ENCODE measurements around the gene ITGB7. TPM values are rescaled to one million over a fixed set of nuclear protein-coding genes. Genes with fewer than 3 reads are reported as not detected.

The ITGB7 gene
- polyA plus RNA-seq, 1 donor (not counting 4 experiments of a cell fraction or from before 2014, with no cell fraction given) = 0.83 TPM

GRCh38 chr12:53187145-53187899 lies 19.7 kb downstream of the ITGB7 start:
- Histone ChIP-seq H3K27ac (ENCODE audit: control insufficient read depth, insufficient read depth, low read length) (no peak overlapping the region), H3K27me3 (ENCODE audit: control insufficient read depth, extremely low read depth, insufficient read depth, low read length) (no peaks in the 10 kb centered on the region), H2AFZ (ENCODE audit: control insufficient read depth, low read length) (no peak overlapping the region), H3K36me3 (ENCODE audit: control insufficient read depth in 2 of 2, extremely low read depth in 1 of 2, insufficient read depth in 2 of 2, low read length in 2 of 2) (peaks cover 20 to 30% of the 10 kb centered on the region in 2 experiments), H3K9me3 (ENCODE audit: control insufficient read depth, low read depth, low read length) (no peaks in the 10 kb centered on the region), H3K79me2 (ENCODE audit: control insufficient read depth, insufficient read depth, low read length) (peaks cover 6% of the 10 kb centered on the region), H3K9ac (ENCODE audit: control insufficient read depth, extremely low read depth, insufficient read depth, low read length) (no peak overlapping the region), H3K9me1 (ENCODE audit: control insufficient read depth, extremely low read depth, insufficient read depth, low read length) (no peaks in the 10 kb centered on the region), H3K4me2 (ENCODE audit: control insufficient read depth, extremely low read depth, insufficient read depth, low read depth, low read length) (no peak overlapping the region), H4K20me1 (ENCODE audit: control insufficient read depth, extremely low read depth, insufficient read depth, low read length) (no peaks in the 10 kb centered on the region), H3K4me1 (ENCODE audit: control insufficient read depth, extremely low read depth, insufficient read depth, low read length) (peaks cover 4% of the 10 kb centered on the region), H3K4me3 (ENCODE audit: control insufficient read depth in 2 of 3, extremely low read depth in 1 of 3, insufficient read depth in 2 of 3, low read depth in 1 of 3, low read length in 3 of 3) (no peak overlapping the region)
- DNase-seq (ENCODE audit: low read depth, low spot score) (no peak), FAIRE-seq (no peak)
- TF ChIP-seq EZH2 (IDR thresholded peaks at IDR 0.05; ENCODE audit: low read length) = no peak
- TF ChIP-seq, protein P1, sequence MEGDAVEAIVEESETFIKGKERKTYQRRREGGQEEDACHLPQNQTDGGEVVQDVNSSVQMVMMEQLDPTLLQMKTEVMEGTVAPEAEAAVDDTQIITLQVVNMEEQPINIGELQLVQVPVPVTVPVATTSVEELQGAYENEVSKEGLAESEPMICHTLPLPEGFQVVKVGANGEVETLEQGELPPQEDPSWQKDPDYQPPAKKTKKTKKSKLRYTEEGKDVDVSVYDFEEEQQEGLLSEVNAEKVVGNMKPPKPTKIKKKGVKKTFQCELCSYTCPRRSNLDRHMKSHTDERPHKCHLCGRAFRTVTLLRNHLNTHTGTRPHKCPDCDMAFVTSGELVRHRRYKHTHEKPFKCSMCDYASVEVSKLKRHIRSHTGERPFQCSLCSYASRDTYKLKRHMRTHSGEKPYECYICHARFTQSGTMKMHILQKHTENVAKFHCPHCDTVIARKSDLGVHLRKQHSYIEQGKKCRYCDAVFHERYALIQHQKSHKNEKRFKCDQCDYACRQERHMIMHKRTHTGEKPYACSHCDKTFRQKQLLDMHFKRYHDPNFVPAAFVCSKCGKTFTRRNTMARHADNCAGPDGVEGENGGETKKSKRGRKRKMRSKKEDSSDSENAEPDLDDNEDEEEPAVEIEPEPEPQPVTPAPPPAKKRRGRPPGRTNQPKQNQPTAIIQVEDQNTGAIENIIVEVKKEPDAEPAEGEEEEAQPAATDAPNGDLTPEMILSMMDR (optimal IDR thresholded peaks at IDR 0.05 in 1 of 3, IDR thresholded peaks at IDR 0.05 in 1 of 3, conservative IDR thresholded peaks at IDR 0.05 in 1 of 3; ENCODE audit: extremely low read depth in 1 of 3, insufficient read depth in 2 of 3, low read length in 3 of 3) = no peak
- dilution Hi-C loops (cut with MboI; ENCODE audit: extremely low pct_ligation_motif_present, low sequenced_read_pairs) = no loop called here

GRCh38 chr12:53186745-53187144 lies 20.3 kb downstream of the ITGB7 start:
- Histone ChIP-seq H3K36me3 (ENCODE audit: control insufficient read depth in 2 of 2, extremely low read depth in 1 of 2, insufficient read depth in 2 of 2, low read length in 2 of 2) (peaks cover 25 to 35% of the 10 kb centered on the region in 2 experiments), H3K4me1 (ENCODE audit: control insufficient read depth, extremely low read depth, insufficient read depth, low read length) (peaks cover 9% of the 10 kb centered on the region), H3K27ac (ENCODE audit: control insufficient read depth, insufficient read depth, low read length) (no peak overlapping the region), H3K9me3 (ENCODE audit: control insufficient read depth, low read depth, low read length) (no peaks in the 10 kb centered on the region), H2AFZ (ENCODE audit: control insufficient read depth, low read length) (no peak overlapping the region), H3K9ac (ENCODE audit: control insufficient read depth, extremely low read depth, insufficient read depth, low read length) (no peak overlapping the region), H3K9me1 (ENCODE audit: control insufficient read depth, extremely low read depth, insufficient read depth, low read length) (no peaks in the 10 kb centered on the region), H4K20me1 (ENCODE audit: control insufficient read depth, extremely low read depth, insufficient read depth, low read length) (no peaks in the 10 kb centered on the region), H3K4me3 (ENCODE audit: control insufficient read depth in 2 of 3, extremely low read depth in 1 of 3, insufficient read depth in 2 of 3, low read depth in 1 of 3, low read length in 3 of 3) (no peak overlapping the region), H3K79me2 (ENCODE audit: control insufficient read depth, insufficient read depth, low read length) (peaks cover 12% of the 10 kb centered on the region), H3K27me3 (ENCODE audit: control insufficient read depth, extremely low read depth, insufficient read depth, low read length) (no peaks in the 10 kb centered on the region), H3K4me2 (ENCODE audit: control insufficient read depth, extremely low read depth, insufficient read depth, low read depth, low read length) (no peak overlapping the region)
- DNase-seq (ENCODE audit: low read depth, low spot score) (no peak), FAIRE-seq (no peak)
- dilution Hi-C loops (cut with MboI; ENCODE audit: extremely low pct_ligation_motif_present, low sequenced_read_pairs) = no loop called here
- TF ChIP-seq EZH2 (IDR thresholded peaks at IDR 0.05; ENCODE audit: low read length) = no peak
- TF ChIP-seq, protein P1 (optimal IDR thresholded peaks at IDR 0.05 in 1 of 3, IDR thresholded peaks at IDR 0.05 in 1 of 3, conservative IDR thresholded peaks at IDR 0.05 in 1 of 3; ENCODE audit: extremely low read depth in 1 of 3, insufficient read depth in 2 of 3, low read length in 3 of 3) = no peak

All from keratinocyte (primary cell).